GM18951 (cell line): ENCODE results near the gene RPL35.

ENCODE experiments used
- POLR2A ChIP-seq: IDR thresholded peaks from 4 replicates; pipeline ENCODE4 v1.6.1; 2011; ENCODE audit warnings: mild to moderate bottlenecking; ENCODE audit not compliant: insufficient read length, insufficient read depth; ENCODE audit errors: extremely low read depth
- in situ Hi-C: fragments of 300-500 bp; cut with MboI; formaldehyde crosslinking; loops from one replicate; pipeline ENCODE4 v1.12.0; 2022; ENCODE audit warnings: low sequenced_read_pairs, mixed read lengths, inconsistent platforms; ENCODE audit not compliant: unreplicated experiment

The RPL35 gene

GRCh38 chr9:124861342-124862229 is at the start of gene RPL35, which contains the start of gene ARPC5L:
Gene RPL35, minus strand, starts transcription at chr9:124861957. Its CDS starts 45 bp downstream, at chr9:124861912.
Gene ARPC5L, plus strand, starts transcription at chr9:124862130. Its CDS starts 7,161 bp downstream, at chr9:124869291.
- in situ Hi-C loops = no loop called here
- TF ChIP-seq POLR2A = peak; percentile 98

- no peak for TF ChIP-seq POLR2A
- in situ Hi-C loops = no loop called here
Measured at GRCh38 chr9:124908098-124908497, 46.3 kb upstream of the RPL35 start.

GRCh38 chr9:124906966-124907365 is 45.2 kb upstream of the RPL35 start:
- no peak for TF ChIP-seq POLR2A
- in situ Hi-C loops = no loop called here

- in situ Hi-C loops = no loop called here
- TF ChIP-seq POLR2A = no peak
Measured at GRCh38 chr9:124899845-124900244, 38.1 kb upstream of the RPL35 start.

- in situ Hi-C loops = no loop called here
Measured at GRCh38 chr9:124897570-124898460, 36.1 kb upstream of the RPL35 start.

GRCh38 chr9:124894741-124895170 is 33.0 kb upstream of the RPL35 start:
- no peak for TF ChIP-seq POLR2A
- in situ Hi-C loops = no loop called here

More at GRCh38 chr9:124897570-124898460, 36.1 kb upstream of the RPL35 start:
- TF ChIP-seq POLR2A = no peak

- in situ Hi-C loops = no loop called here
- no peak for TF ChIP-seq POLR2A
Measured at GRCh38 chr9:124894035-124894740, 32.4 kb upstream of the RPL35 start.

- in situ Hi-C loops = no loop called here
- no peak for TF ChIP-seq POLR2A
Measured at GRCh38 chr9:124890179-124890578, 28.4 kb upstream of the RPL35 start.

- in situ Hi-C loops = no loop called here
- TF ChIP-seq POLR2A = no peak
Measured at GRCh38 chr9:124889006-124889405, 27.2 kb upstream of the RPL35 start.

- in situ Hi-C loops = no loop called here
- no peak for TF ChIP-seq POLR2A
Measured at GRCh38 chr9:124887832-124888231, 26.1 kb upstream of the RPL35 start.

- no peak for TF ChIP-seq POLR2A
- in situ Hi-C loops = no loop called here
Measured at GRCh38 chr9:124886866-124887492, 25.2 kb upstream of the RPL35 start.

GRCh38 chr9:124886461-124886860 is 24.7 kb upstream of the RPL35 start:
- TF ChIP-seq POLR2A = no peak
- in situ Hi-C loops = no loop called here
